DMS 273 treated with DMSO at 0.1 percent for 48 hours (cell line): Measurements from ENCODE around the gene OIP5.
A peak's percentile ranks its signal among the peaks of the same experiment; 100 is the strongest.
"Not testable (repeated sequence)": the region's sequence is repeated elsewhere in the genome, so short reads cannot be mapped to it uniquely, and the experiment has no call there.

ENCODE experiments used
- DNase-seq: peaks from one replicate; lab custom pipeline; 2025; lab: John Stamatoyannopoulos, UW

The OIP5 gene

GRCh38 chr15:41332194-41333025, at the start of gene OIP5, which contains the start of gene NUSAP1:
Gene OIP5 (minus strand): TSS chr15:41332591. CDS start chr15:41332561, 30 bp downstream.
Gene NUSAP1 (plus strand): TSS chr15:41332881. CDS start chr15:41332958, 77 bp downstream.
- peak; percentile 97 for DNase-seq

- no peak for DNase-seq
Measured at GRCh38 chr15:41377978-41378377, 45.6 kb upstream of the OIP5 start.

- DNase-seq, result no peak
Measured at GRCh38 chr15:41367418-41367817, 35.0 kb upstream of the OIP5 start.

GRCh38 chr15:41354371-41354770, 22.0 kb upstream of the OIP5 start:
- no peak for DNase-seq

GRCh38 chr15:41350057-41350717, 17.8 kb upstream of the OIP5 start:
- DNase-seq, result no peak

- no peak for DNase-seq
Measured at GRCh38 chr15:41347236-41347635, 14.8 kb upstream of the OIP5 start.

GRCh38 chr15:41341519-41341918, 9.1 kb upstream of the OIP5 start:
- no peak for DNase-seq

GRCh38 chr15:41340189-41340695, 7.9 kb upstream of the OIP5 start:
- no peak for DNase-seq

- no peak for DNase-seq
Measured at GRCh38 chr15:41337631-41338522, 5.5 kb upstream of the OIP5 start.

- no peak for DNase-seq
Measured at GRCh38 chr15:41337047-41337446, 4.7 kb upstream of the OIP5 start.

GRCh38 chr15:41336549-41336948, 4.2 kb upstream of the OIP5 start:
- no peak for DNase-seq

- no peak for DNase-seq
Measured at GRCh38 chr15:41334293-41335120, 2.1 kb upstream of the OIP5 start.

GRCh38 chr15:41333026-41333562, 703 bp upstream of the OIP5 start:
- no peak for DNase-seq

GRCh38 chr15:41331833-41332193, 578 bp downstream of the OIP5 start:
- no peak for DNase-seq

GRCh38 chr15:41331281-41331680, 1.1 kb downstream of the OIP5 start:
- no peak for DNase-seq

- no peak for DNase-seq
Measured at GRCh38 chr15:41323611-41324010, 8.8 kb downstream of the OIP5 start.

- not testable (repeated sequence) for DNase-seq
Measured at GRCh38 chr15:41320805-41321330, 11.5 kb downstream of the OIP5 start.

GRCh38 chr15:41309226-41309905, 23.0 kb downstream of the OIP5 start:
- DNase-seq, result no peak

GRCh38 chr15:41307679-41308078, 24.7 kb downstream of the OIP5 start:
- DNase-seq, result no peak

- DNase-seq, result no peak
Measured at GRCh38 chr15:41304149-41304770, 28.1 kb downstream of the OIP5 start.
